HepG2 (cell line): Measurements from ENCODE around the gene LAX1. TPM values are rescaled to one million over a fixed set of nuclear protein-coding genes. Genes with fewer than 3 reads are reported as not detected.

Source experiments
- BCL6 ChIP-seq: IDR thresholded peaks from 2 replicates; pipeline ENCODE4 v1.6.1; 2016; ENCODE audit warnings: missing genetic modification reagents, missing compliant biosample characterization
- ELF1 ChIP-seq: sonication (generic); formaldehyde crosslinking; IDR thresholded peaks from 2 replicates; pipeline ENCODE4 v1.4.0; 2020; ENCODE audit warnings: missing genetic modification reagents
- HDAC1 ChIP-seq: sonication (generic); formaldehyde crosslinking; IDR thresholded peaks from 2 replicates; pipeline ENCODE4 v1.5.1; 2020; ENCODE audit warnings: mild to moderate bottlenecking, missing genetic modification reagents
- PATZ1 ChIP-seq: sonication (generic); formaldehyde crosslinking; IDR thresholded peaks from 2 replicates; pipeline ENCODE4 v1.4.0; 2020; ENCODE audit warnings: missing genetic modification reagents
- POGZ ChIP-seq: sonication (generic); formaldehyde crosslinking; IDR thresholded peaks from 2 replicates; pipeline ENCODE4 v1.4.0; 2020; ENCODE audit warnings: mild to moderate bottlenecking, missing genetic modification reagents
- ZFP41 ChIP-seq: sonication (generic); formaldehyde crosslinking; IDR thresholded peaks from 2 replicates; pipeline ENCODE4 v1.4.0; 2020; ENCODE audit warnings: mild to moderate bottlenecking, missing genetic modification reagents, borderline replicate concordance
- ZIK1 ChIP-seq: sonication (generic); formaldehyde crosslinking; IDR thresholded peaks from 2 replicates; pipeline ENCODE4 v1.5.0; 2020; ENCODE audit warnings: mild to moderate bottlenecking, low read depth, missing genetic modification reagents, borderline replicate concordance
- ZNF18 ChIP-seq: sonication (generic); formaldehyde crosslinking; IDR thresholded peaks from 2 replicates; pipeline ENCODE4 v1.8.0; 2022; ENCODE audit warnings: mild to moderate bottlenecking, missing genetic modification reagents; ENCODE audit not compliant: insufficient replicate concordance
- ZNF234 ChIP-seq: sonication (generic); formaldehyde crosslinking; conservative IDR thresholded peaks from 2 replicates; pipeline ENCODE4 v1.5.1; 2020; ENCODE audit warnings: mild to moderate bottlenecking, missing genetic modification reagents
- ZNF441 ChIP-seq: sonication (generic); formaldehyde crosslinking; IDR thresholded peaks from 2 replicates; pipeline ENCODE4 v1.7.0; 2021; ENCODE audit warnings: missing genetic modification reagents, borderline replicate concordance
- ZUFSP ChIP-seq: sonication (generic); formaldehyde crosslinking; IDR thresholded peaks from 2 replicates; pipeline ENCODE4 v1.9.0; 2021; ENCODE audit warnings: missing genetic modification reagents, mild to moderate bottlenecking, borderline replicate concordance
- polyA plus RNA-seq, 8 experiments: library from polyadenylated mRNA; depleted of rRNA in 3 of 8; stranded (reverse) in 7 of 8; unstranded in 1 of 8; fragments of >200 nt; fragmentation: Illumina TruSeq in 4 of 8; extraction: Trizol in 4 of 8; gene quantifications; 2 replicates each; pipeline versions ENCODE4 v1.2.1 to v1.2.3, GENCODE V29; 2011 to 2016; ENCODE audit warnings: low read depth in 4 of 8, missing spikeins in 1 of 8, mixed read lengths in 1 of 8; ENCODE audit not compliant: insufficient read depth in 1 of 8
- total RNA-seq, 5 experiments: library from RNA; depleted of rRNA; stranded (reverse); fragments of >200 nt; fragmentation: Illumina TruSeq; extraction: Trizol; gene quantifications; 2 replicates each; pipeline ENCODE4 v1.2.3, GENCODE V29; 2016; ENCODE audit warnings: low read depth in 1 of 5
- TF ChIP-seq, protein P1 (sequence below): sonication (generic); formaldehyde crosslinking; IDR thresholded peaks from 2 replicates; pipeline ENCODE4 v1.8.0; 2022; ENCODE audit warnings: missing genetic modification reagents, mild to moderate bottlenecking, inconsistent platforms, borderline replicate concordance
- TF ChIP-seq, protein P2 (sequence below): sonication (generic); formaldehyde crosslinking; IDR thresholded peaks from 2 replicates; pipeline ENCODE4 v1.5.1; 2020; ENCODE audit warnings: mild to moderate bottlenecking, missing genetic modification reagents, borderline replicate concordance

LAX1 gene
- total and polyA plus RNA-seq, 2 of the 13 experiments (the other 11 are each of a cell fraction or from before 2014, with no cell fraction given): not detected

DNA sequence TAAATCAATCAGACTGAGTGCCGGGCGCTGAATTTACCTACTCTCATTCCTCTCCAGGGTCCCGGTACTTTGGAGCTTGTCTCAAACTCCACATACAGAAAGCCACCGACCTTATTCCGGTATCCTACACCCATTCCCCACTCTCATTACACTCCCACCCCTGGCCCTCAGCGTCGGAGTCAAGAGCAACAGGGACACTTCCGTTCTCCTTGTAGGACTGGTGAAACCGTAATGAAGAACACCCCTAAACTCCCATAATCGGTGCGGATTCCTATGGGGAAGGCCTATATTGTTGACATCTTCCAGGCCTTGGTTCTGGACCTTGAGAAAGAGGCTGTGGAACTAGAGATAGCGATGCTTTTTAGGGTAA, 31.2 kb downstream of the LAX1 start (continued):
- peak; percentile 11 for TF ChIP-seq ZNF18 (CRISPR knock-in tag)
- TF ChIP-seq BCL6: no peak
- TF ChIP-seq ZNF234 (CRISPR knock-in tag): no peak
- TF ChIP-seq POGZ (CRISPR knock-in tag): no peak
- 0 out of 2 replicates have a peak, but pooled peaks have one; percentile 4 for TF ChIP-seq HDAC1
- TF ChIP-seq, protein P1, sequence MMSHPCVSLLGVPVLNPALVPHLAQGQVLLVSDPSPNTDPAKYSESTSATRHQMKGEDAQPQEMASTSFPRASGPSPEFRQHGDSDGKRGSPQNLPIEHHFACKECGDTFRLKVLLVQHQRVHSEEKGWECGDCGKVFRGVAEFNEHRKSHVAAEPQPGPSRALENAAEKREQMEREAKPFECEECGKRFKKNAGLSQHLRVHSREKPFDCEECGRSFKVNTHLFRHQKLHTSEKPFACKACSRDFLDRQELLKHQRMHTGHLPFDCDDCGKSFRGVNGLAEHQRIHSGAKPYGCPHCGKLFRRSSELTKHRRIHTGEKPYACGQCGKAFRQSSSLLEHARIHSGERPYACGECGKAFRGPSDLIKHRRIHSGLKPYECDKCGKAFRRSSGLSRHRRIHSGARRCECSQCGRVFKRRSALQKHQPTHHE: no peak
- TF ChIP-seq ZFP41 (CRISPR knock-in tag): no peak
- no peak for TF ChIP-seq PATZ1 (CRISPR knock-in tag)
- TF ChIP-seq ZNF441 (CRISPR knock-in tag): no peak
- no peak for TF ChIP-seq ZUFSP (CRISPR knock-in tag)
- TF ChIP-seq ZIK1: no peak
- no peak for TF ChIP-seq ELF1 (CRISPR knock-in tag)
- TF ChIP-seq, protein P2, sequence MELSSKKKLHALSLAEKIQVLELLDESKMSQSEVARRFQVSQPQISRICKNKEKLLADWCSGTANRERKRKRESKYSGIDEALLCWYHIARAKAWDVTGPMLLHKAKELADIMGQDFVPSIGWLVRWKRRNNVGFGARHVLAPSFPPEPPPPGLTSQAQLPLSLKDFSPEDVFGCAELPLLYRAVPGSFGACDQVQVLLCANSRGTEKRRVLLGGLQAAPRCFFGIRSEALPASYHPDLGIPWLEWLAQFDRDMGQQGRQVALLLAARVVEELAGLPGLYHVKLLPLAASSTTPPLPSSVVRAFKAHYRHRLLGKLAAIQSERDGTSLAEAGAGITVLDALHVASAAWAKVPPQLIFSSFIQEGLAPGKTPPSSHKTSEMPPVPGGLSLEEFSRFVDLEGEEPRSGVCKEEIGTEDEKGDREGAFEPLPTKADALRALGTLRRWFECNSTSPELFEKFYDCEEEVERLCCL (CRISPR knock-in tag): no peak
